ENCODE data around the gene CDH4. TPM values are rescaled to one million over a fixed set of nuclear protein-coding genes. Genes with fewer than 3 reads are reported as not detected.

Gene CDH4
- total RNA-seq, 4 donors from 2014 or later, result 0.71 to 4.2 (median 2.9) TPM

DNA sequence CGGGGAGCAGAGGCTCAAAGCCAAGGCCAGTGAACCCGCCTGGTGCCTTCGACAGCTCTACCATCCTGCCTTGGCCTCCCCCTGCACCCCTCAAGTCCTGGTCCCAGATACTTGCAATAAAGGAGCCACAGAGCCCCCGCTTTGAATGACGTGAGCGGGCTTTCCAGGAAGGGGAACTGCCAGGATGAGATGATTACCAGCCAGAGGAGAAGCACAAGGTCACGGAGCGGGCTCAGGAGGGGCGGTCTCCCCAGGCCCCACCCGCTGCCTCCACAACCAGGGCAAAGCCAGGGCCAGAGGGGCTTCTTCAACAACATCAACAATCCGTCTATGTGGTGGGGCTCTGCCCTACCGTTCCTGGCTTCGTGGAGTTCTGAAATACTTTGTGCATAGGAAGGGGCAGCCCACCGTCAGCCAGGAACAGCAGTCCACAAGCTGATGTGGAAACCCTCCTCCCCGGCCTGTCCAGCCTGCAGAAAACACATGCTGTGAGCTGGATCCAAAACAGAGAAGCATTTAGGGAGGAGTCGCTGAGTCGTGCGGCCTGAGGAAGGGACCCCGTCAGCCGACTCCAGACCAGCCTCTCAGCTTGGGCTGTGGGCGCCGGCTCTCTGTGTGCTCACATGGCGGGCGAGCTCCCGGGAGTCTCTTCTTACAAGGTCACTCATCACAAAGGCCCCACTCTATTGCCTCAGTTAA is 392.5 kb downstream of the CDH4 start:
- WGBS, 2 donors, result 71 to 76% methylated on average over 23 to 25 of the region's 25 CpGs
- H3K4me3 ChIP-seq (ENCODE audit: low read depth, poor library complexity, severe bottlenecking), result no peak overlapping the region
- TF ChIP-seq, protein P1, sequence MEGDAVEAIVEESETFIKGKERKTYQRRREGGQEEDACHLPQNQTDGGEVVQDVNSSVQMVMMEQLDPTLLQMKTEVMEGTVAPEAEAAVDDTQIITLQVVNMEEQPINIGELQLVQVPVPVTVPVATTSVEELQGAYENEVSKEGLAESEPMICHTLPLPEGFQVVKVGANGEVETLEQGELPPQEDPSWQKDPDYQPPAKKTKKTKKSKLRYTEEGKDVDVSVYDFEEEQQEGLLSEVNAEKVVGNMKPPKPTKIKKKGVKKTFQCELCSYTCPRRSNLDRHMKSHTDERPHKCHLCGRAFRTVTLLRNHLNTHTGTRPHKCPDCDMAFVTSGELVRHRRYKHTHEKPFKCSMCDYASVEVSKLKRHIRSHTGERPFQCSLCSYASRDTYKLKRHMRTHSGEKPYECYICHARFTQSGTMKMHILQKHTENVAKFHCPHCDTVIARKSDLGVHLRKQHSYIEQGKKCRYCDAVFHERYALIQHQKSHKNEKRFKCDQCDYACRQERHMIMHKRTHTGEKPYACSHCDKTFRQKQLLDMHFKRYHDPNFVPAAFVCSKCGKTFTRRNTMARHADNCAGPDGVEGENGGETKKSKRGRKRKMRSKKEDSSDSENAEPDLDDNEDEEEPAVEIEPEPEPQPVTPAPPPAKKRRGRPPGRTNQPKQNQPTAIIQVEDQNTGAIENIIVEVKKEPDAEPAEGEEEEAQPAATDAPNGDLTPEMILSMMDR (IDR thresholded peaks at IDR 0.05), result no peak
- DNase-seq (ENCODE audit: low spot score in 2 of 2), result no peak
- intact Hi-C loops (cut with DNase I; ENCODE audit: low total_unique reads), result no loop called here

DNA sequence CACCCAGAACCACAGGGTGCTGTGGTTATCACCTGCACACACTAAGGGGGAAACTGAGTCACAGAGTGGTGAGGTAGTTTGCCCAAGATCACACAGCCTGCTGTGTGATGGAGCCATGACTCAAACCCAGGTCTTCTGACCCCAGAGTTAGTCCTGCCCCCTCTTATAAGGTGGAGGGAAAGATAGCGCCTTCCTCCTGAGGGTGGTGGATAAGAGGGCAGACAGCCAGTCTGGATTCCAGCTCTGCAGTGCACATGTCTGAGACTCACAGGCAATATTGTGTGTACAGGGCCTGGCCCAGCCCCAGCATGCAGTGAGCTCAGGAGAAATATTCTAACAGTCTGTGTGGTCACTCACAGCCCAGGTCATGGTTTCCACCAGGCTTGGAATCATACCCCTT is 393.7 kb downstream of the CDH4 start:
- no peak overlapping the region for H3K4me3 ChIP-seq (ENCODE audit: low read depth, poor library complexity, severe bottlenecking)
- intact Hi-C loops (cut with DNase I; ENCODE audit: low total_unique reads), result no loop called here
- no peak for DNase-seq (ENCODE audit: low spot score in 2 of 2)
- no peak for TF ChIP-seq POLR2A (IDR thresholded peaks at IDR 0.05)
- TF ChIP-seq, protein P1 (IDR thresholded peaks at IDR 0.05), result no peak
- 91 to 93% methylated on average over 1 of the region's 1 CpG for WGBS, 2 donors

DNA sequence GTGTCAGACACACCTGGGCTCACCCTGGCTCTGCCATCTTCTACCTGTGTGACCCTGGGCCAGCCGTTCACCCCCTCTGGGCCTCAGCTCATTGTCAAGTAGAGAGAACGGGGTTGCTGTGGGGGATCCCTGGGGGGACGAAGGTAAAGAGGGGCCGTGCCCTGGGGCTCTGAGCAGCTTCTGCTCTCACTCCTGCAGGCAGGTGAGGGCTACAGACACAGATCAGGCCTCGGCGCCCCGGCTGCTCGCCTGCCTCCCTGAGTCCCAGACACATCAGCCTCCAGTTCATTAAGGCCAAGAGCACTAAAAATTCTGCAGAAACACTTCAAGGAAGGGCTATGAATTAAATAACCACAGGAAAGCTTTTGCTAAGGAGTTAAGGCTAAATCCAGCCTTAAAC is 394.4 kb downstream of the CDH4 start:
- no peak overlapping the region for H3K4me3 ChIP-seq (ENCODE audit: low read depth, poor library complexity, severe bottlenecking)
- no peak for TF ChIP-seq POLR2A (IDR thresholded peaks at IDR 0.05)
- TF ChIP-seq, protein P1 (IDR thresholded peaks at IDR 0.05), result no peak
- 82 to 94% methylated on average over 6 to 8 of the region's 8 CpGs for WGBS, 2 donors
- no peak for DNase-seq (ENCODE audit: low spot score in 2 of 2)
- intact Hi-C loops (cut with DNase I; ENCODE audit: low total_unique reads), result no loop called here

DNA sequence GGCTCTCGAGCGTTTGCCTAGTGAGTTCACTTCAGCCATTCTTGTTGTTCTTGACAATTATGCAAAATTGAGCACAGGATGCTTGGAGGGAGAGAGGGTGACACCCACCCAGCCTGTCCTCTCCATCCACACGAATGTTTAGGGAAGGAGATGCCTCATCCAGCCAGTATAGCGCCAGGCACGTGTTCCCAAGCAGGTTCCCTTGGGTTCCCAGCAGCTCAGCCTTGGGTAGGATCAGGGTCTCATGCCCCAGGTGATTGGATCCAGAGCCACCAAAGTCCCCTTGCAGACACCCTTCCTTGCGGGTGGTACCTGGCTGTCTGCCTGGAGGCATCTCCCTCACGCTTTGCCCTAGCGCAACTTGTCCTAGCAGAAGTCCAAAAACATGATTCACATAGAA is 394.9 kb downstream of the CDH4 start:
- no peak overlapping the region for H3K4me3 ChIP-seq (ENCODE audit: low read depth, poor library complexity, severe bottlenecking)
- no peak for TF ChIP-seq POLR2A (IDR thresholded peaks at IDR 0.05)
- TF ChIP-seq, protein P1 (IDR thresholded peaks at IDR 0.05), result no peak
- DNase-seq (ENCODE audit: low spot score in 2 of 2), result no peak
- intact Hi-C loops (cut with DNase I; ENCODE audit: low total_unique reads), result no loop called here
- WGBS, 2 donors, result 77 to 78% methylated on average over 8 of the region's 8 CpGs

DNA sequence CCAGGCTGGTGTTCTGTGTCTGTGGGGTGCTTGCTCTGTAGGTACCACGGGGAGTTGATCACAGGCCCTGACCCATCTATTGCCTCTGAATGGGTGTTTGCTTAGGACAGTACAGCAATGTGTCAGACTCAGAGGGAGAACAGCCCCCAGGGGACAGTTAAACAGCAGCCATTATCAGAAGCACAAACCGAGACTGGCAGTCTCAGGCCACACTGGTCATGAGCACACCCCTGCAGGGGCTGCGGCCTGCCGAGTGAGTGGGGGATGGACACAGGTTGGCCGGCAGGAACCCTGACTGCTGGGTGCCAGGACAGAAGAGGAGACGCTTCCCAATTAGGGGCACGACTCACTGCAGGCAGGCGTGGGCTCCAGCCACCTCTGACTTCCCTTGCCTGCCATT is 395.6 kb downstream of the CDH4 start:
- intact Hi-C loops (cut with DNase I; ENCODE audit: low total_unique reads), result no loop called here
- TF ChIP-seq POLR2A (IDR thresholded peaks at IDR 0.05), result no peak
- 65 to 66% methylated on average over 8 of the region's 8 CpGs for WGBS, 2 donors
- no peak overlapping the region for H3K4me3 ChIP-seq (ENCODE audit: low read depth, poor library complexity, severe bottlenecking)
- DNase-seq (ENCODE audit: low spot score in 2 of 2), result no peak

DNA sequence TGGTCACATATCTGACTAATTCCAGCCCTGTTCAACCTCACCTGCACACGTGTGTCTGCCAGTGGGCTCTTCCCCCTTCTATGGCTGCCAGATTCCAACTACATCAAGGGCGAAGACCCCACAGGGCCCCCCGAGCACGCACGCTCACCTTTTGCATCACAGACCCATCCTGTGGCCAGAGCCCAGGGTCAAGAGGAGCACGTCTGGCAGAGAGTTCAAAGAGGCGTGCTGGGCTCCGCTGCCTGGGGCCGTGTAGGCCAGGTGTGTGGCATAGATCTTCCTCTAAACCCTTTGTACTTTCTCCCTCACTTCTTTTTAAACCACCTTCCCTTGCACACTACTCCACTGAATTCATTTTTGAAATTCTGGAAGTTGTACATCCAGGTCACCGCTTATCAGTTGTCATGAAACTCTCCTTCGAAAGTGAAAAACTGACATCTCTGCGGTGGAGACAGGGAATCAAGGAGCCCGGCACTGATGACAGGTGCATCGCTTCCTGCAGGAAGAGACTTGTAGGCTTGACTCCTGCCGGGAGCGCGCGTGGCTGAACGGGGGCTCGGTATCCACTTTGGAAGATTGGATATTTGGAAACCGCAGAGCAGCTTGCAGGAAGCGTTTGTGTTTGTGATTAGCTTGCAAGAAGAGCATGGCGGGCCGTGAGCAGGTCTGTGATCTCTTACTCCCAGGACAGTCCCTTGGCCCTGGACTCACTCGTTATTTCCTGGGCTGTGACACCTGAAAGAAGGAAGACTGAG is 397.2 kb downstream of the CDH4 start:
- H3K4me3 ChIP-seq (ENCODE audit: low read depth, poor library complexity, severe bottlenecking), result no peak overlapping the region
- TF ChIP-seq POLR2A (IDR thresholded peaks at IDR 0.05), result no peak
- TF ChIP-seq, protein P1 (IDR thresholded peaks at IDR 0.05), result no peak
- DNase-seq (ENCODE audit: low spot score in 2 of 2), result no peak
- intact Hi-C loops (cut with DNase I; ENCODE audit: low total_unique reads), result no loop called here
- WGBS, 2 donors, result 68 to 74% methylated on average over 25 of the region's 25 CpGs
